ENCODE results near the gene CASQ2.

CASQ2 gene

GRCh38 chr1:115665319-115666096 is 103.0 kb downstream of the CASQ2 start:
- no peak for DNase-seq (ENCODE audit: low read depth in 2 of 2)

GRCh38 chr1:115661157-115661556 is 107.4 kb downstream of the CASQ2 start:
- DNase-seq (ENCODE audit: low read depth in 2 of 2), result no peak

GRCh38 chr1:115660151-115660550 is 108.4 kb downstream of the CASQ2 start:
- no peak for DNase-seq (ENCODE audit: low read depth in 2 of 2)

GRCh38 chr1:115658646-115659045 is 109.9 kb downstream of the CASQ2 start:
- DNase-seq (ENCODE audit: low read depth in 2 of 2), result no peak

GRCh38 chr1:115656461-115657077 is 111.9 kb downstream of the CASQ2 start:
- no peak for DNase-seq (ENCODE audit: low read depth in 2 of 2)

- DNase-seq (ENCODE audit: low read depth in 2 of 2), result no peak
These were observed 112.6 kb downstream of the CASQ2 start for GRCh38 chr1:115655916-115656315.

GRCh38 chr1:115655306-115655663 is 113.2 kb downstream of the CASQ2 start:
- DNase-seq (ENCODE audit: low read depth in 2 of 2), result no peak

- no peak for DNase-seq (ENCODE audit: low read depth in 2 of 2)
These were observed 113.7 kb downstream of the CASQ2 start for GRCh38 chr1:115654663-115655305.

- no peak for DNase-seq (ENCODE audit: low read depth in 2 of 2)
These were observed 114.4 kb downstream of the CASQ2 start for GRCh38 chr1:115654125-115654524.

GRCh38 chr1:115652236-115652788 is 116.2 kb downstream of the CASQ2 start:
- DNase-seq (ENCODE audit: low read depth in 2 of 2), result no peak

GRCh38 chr1:115651391-115651790 is 117.1 kb downstream of the CASQ2 start:
- DNase-seq (ENCODE audit: low read depth in 2 of 2), result no peak

- no peak for DNase-seq (ENCODE audit: low read depth in 2 of 2)
These were observed 117.6 kb downstream of the CASQ2 start for GRCh38 chr1:115650961-115651360.

Data from stimulated activated CD8-positive, alpha-beta memory T cell treated with anti-CD3 and anti-CD28 coated beads, Interleukin-15, amount 100 ng/mL, for 4 hours (primary cell).